HepG2 (cell line): ENCODE results near the gene TACC3. TPM values are rescaled to one million over a fixed set of nuclear protein-coding genes. Genes with fewer than 3 reads are reported as not detected.

Source experiments
- ADNP ChIP-seq: sonication (generic); formaldehyde crosslinking; IDR thresholded peaks from 2 replicates; pipeline ENCODE4 v1.4.0; 2020; ENCODE audit warnings: missing genetic modification reagents
- ATF7-NPFF ChIP-seq: sonication (generic); formaldehyde crosslinking; IDR thresholded peaks from 2 replicates; pipeline ENCODE4 v1.8.1; 2023; ENCODE audit warnings: mild to moderate bottlenecking, low read depth, missing genetic modification reagents, moderate library complexity
- DR1 ChIP-seq: sonication (generic); formaldehyde crosslinking; IDR thresholded peaks from 2 replicates; pipeline ENCODE4 v1.8.0; 2021; ENCODE audit warnings: mild to moderate bottlenecking, missing genetic modification reagents, inconsistent platforms
- ETV5 ChIP-seq: IDR thresholded peaks from 2 replicates; pipeline ENCODE4 v1.6.1; 2018; ENCODE audit warnings: missing biosample characterization, missing genetic modification reagents, inconsistent platforms, borderline replicate concordance
- GABPA ChIP-seq, 2 experiments: IDR thresholded peaks; 2 replicates each; pipeline ENCODE4 v1.6.1; 2011 to 2016; ENCODE audit warnings: low read depth in 2 of 2, low read length in 1 of 2, missing biosample characterization in 1 of 2, missing genetic modification characterization in 1 of 2
- HBP1 ChIP-seq: IDR thresholded peaks from 2 replicates; pipeline ENCODE4 v1.6.1; 2016; ENCODE audit warnings: low read depth, control low read depth
- HMGXB4 ChIP-seq, 2 experiments: sonication (generic) in 1 of 2; formaldehyde crosslinking in 1 of 2; IDR thresholded peaks; 2 replicates each; pipeline versions ENCODE4 v1.4.0 to v1.6.1; 2018 to 2020; ENCODE audit warnings: missing genetic modification reagents in 2 of 2, borderline replicate concordance in 1 of 2, low read depth in 1 of 2, mild to moderate bottlenecking in 1 of 2, missing biosample characterization in 1 of 2
- HNRNPK ChIP-seq: fragments of 200-400 bp; formaldehyde crosslinking; IDR thresholded peaks from 2 replicates; pipeline ENCODE4 v1.6.1; 2018; ENCODE audit warnings: low read length, low read depth, moderate library complexity, mild to moderate bottlenecking; ENCODE audit not compliant: poor library complexity, severe bottlenecking
- NCOR1 ChIP-seq: fragments of 200-600 bp; sonication (generic); IDR thresholded peaks from 2 replicates; pipeline ENCODE4 v1.7.0; 2017; ENCODE audit warnings: antibody characterized with exemption, low read length, borderline replicate concordance
- NFE2 ChIP-seq: sonication (generic); formaldehyde crosslinking; IDR thresholded peaks from 2 replicates; pipeline ENCODE4 v1.4.0; 2020; ENCODE audit warnings: missing genetic modification reagents
- RXRB ChIP-seq: IDR thresholded peaks from 2 replicates; pipeline ENCODE4 v1.6.1; 2016; ENCODE audit warnings: borderline replicate concordance, missing genetic modification reagents, missing compliant biosample characterization
- TEAD3 ChIP-seq: optimal IDR thresholded peaks from 2 replicates; pipeline ENCODE3; 2016; ENCODE audit warnings: borderline replicate concordance
- ZFX ChIP-seq: sonication (generic); formaldehyde crosslinking; IDR thresholded peaks from 2 replicates; pipeline ENCODE4 v1.4.0; 2020; ENCODE audit warnings: mild to moderate bottlenecking, low read depth, missing genetic modification reagents, moderate library complexity
- ZNF18 ChIP-seq: sonication (generic); formaldehyde crosslinking; IDR thresholded peaks from 2 replicates; pipeline ENCODE4 v1.8.0; 2022; ENCODE audit warnings: mild to moderate bottlenecking, missing genetic modification reagents; ENCODE audit not compliant: insufficient replicate concordance
- ZNF280B ChIP-seq: sonication (generic); formaldehyde crosslinking; IDR thresholded peaks from 2 replicates; pipeline ENCODE4 v1.5.0; 2020; ENCODE audit warnings: missing genetic modification reagents, mild to moderate bottlenecking, borderline replicate concordance
- ZNF296 ChIP-seq: sonication (generic); formaldehyde crosslinking; conservative IDR thresholded peaks from 2 replicates; pipeline ENCODE4 v1.5.0; 2020; ENCODE audit warnings: mild to moderate bottlenecking, missing genetic modification reagents
- ZNF543 ChIP-seq: sonication (generic); formaldehyde crosslinking; IDR thresholded peaks from 2 replicates; pipeline ENCODE4 v1.4.0; 2020; ENCODE audit warnings: mild to moderate bottlenecking, missing genetic modification reagents
- ZNF670 ChIP-seq: sonication (generic); formaldehyde crosslinking; IDR thresholded peaks from 2 replicates; pipeline ENCODE4 v1.8.0; 2022; ENCODE audit warnings: mild to moderate bottlenecking, missing genetic modification reagents, borderline replicate concordance
- ZNF766 ChIP-seq: sonication (generic); formaldehyde crosslinking; IDR thresholded peaks from 2 replicates; pipeline ENCODE4 v1.5.0; 2020; ENCODE audit warnings: missing genetic modification reagents, borderline replicate concordance
- polyA plus RNA-seq, 8 experiments: library from polyadenylated mRNA; depleted of rRNA in 3 of 8; stranded (reverse) in 7 of 8; unstranded in 1 of 8; fragments of >200 nt; fragmentation: Illumina TruSeq in 4 of 8; extraction: Trizol in 4 of 8; gene quantifications; 2 replicates each; pipeline versions ENCODE4 v1.2.1 to v1.2.3, GENCODE V29; 2011 to 2016; ENCODE audit warnings: low read depth in 4 of 8, missing spikeins in 1 of 8, mixed read lengths in 1 of 8; ENCODE audit not compliant: insufficient read depth in 1 of 8
- total RNA-seq, 5 experiments: library from RNA; depleted of rRNA; stranded (reverse); fragments of >200 nt; fragmentation: Illumina TruSeq; extraction: Trizol; gene quantifications; 2 replicates each; pipeline ENCODE4 v1.2.3, GENCODE V29; 2016; ENCODE audit warnings: low read depth in 1 of 5

TACC3 gene
- total and polyA plus RNA-seq, 2 of the 13 experiments (the other 11 are each of a cell fraction or from before 2014, with no cell fraction given), result 20.3 to 21.2 TPM

- TF ChIP-seq HMGXB4 (CRISPR knock-in tag; IDR thresholded peaks at IDR 0.05; ENCODE audit: borderline replicate concordance in 1 of 2, low read depth in 1 of 2), result peak in 1 of 2 experiments; percentile 31; a peak in 2 of 4 replicates
- peak; percentile 10; the same call in 1 of the 2 replicates for TF ChIP-seq ZNF543 (CRISPR knock-in tag)
- TF ChIP-seq ZNF766 (CRISPR knock-in tag), result peak; percentile 58; the same call in 1 of the 2 replicates
- no peak for TF ChIP-seq GABPA (IDR thresholded peaks at IDR 0.05; ENCODE audit: low read depth, low read length)
- TF ChIP-seq GABPA (CRISPR knock-in tag; IDR thresholded peaks at IDR 0.05; ENCODE audit: low read depth), result no peak
- TF ChIP-seq ADNP (CRISPR knock-in tag), result 0 out of 2 replicates have a peak, but pooled peaks have one; percentile 65
- no peak for TF ChIP-seq HNRNPK
- peak; percentile 44; the same call in 1 of the 2 replicates for TF ChIP-seq NCOR1
- TF ChIP-seq TEAD3 (CRISPR knock-in tag), result peak; percentile 88
- peak; percentile 19 for TF ChIP-seq ZNF18 (CRISPR knock-in tag)
- peak; percentile 57 for TF ChIP-seq DR1 (CRISPR knock-in tag)
- TF ChIP-seq NFE2 (CRISPR knock-in tag), result no peak
- TF ChIP-seq ZNF670 (CRISPR knock-in tag), result no peak
- peak; percentile 14; the same call in 1 of the 2 replicates for TF ChIP-seq ETV5 (CRISPR knock-in tag)
- peak; percentile 49; the same call in 1 of the 2 replicates for TF ChIP-seq ATF7-NPFF (CRISPR knock-in tag)
- TF ChIP-seq ZNF280B (CRISPR knock-in tag), result no peak
- peak; percentile 74 for TF ChIP-seq RXRB (CRISPR knock-in tag)
- TF ChIP-seq ZFX (CRISPR knock-in tag), result peak; percentile 92
- TF ChIP-seq HBP1, result peak; percentile 59; the same call in 1 of the 2 replicates
- TF ChIP-seq ZNF296, result peak; percentile 81; the same call in 1 of the 2 replicates
These were observed 45.1 kb downstream of the TACC3 start (continued) for GRCh38 chr4:1766106-1767060.
